ENCODE data around the gene KISS1. TPM values are rescaled to one million over a fixed set of nuclear protein-coding genes. Genes with fewer than 3 reads are reported as not detected.

Gene KISS1
- total RNA-seq, 1 experiment from 2014 or later = 3.1 TPM

DNA sequence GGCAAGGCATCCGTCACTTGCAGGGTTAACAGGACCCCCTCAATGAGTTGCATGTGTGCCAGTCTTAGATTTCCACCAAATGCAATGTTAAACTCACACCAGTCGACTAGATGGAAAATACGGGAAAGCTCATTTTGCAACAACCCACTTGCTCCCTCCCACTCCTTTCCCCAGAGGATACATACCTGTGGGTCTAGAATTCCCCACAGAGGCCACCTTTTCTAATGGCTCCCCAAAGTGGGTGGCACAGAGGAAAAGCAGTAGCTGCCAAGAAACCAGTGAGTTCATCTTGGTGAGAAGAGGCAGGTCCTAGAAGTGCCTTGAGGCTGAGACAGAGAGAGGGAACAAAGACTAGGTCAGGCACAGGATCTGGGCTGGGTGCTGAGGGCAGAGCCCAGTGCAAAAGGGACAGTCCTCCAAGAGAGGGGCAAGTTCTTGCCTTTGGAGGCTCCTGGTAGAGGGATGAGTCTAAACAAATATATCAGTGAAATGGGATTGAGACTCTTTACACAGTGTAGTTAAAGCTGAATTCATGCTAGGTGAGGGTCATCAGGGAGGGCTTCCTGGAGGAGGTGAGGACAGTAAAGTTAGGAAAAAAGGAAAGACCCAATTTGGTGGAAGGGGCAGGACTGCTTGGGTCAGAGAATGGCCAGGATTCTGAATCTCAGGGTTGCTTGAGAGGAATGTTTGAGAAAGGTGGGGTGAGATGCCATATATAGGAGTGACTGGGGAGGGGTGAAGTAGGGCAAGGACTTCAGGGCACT is 3.5 kb downstream of the KISS1 start:
- DNase-seq (ENCODE audit: low spot score) = no peak

DNA sequence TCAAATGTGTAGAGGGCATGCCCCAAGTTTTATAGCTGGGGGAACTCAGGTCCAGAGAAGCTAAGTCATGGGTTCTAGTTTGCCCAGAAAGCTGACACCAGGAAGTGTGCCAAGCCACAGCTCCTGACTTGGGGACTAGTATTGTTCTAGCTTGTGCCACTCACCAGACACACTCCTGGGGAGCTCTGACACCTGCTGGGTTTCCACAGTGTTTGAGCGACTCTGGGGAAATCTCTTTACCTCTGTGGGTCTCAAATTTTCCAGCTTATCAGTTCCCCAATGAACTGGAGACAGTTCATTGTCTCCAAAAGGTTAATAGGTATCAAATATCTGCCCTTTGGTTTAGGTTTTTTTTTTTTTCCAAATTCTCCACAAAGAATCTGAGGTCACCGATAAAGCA is 4.2 kb downstream of the KISS1 start:
- DNase-seq (ENCODE audit: low spot score) = no peak

- DNase-seq (ENCODE audit: low spot score) = no peak
Measured at GRCh38 chr1:204191456-204191855, 4.8 kb downstream of the KISS1 start.

DNA sequence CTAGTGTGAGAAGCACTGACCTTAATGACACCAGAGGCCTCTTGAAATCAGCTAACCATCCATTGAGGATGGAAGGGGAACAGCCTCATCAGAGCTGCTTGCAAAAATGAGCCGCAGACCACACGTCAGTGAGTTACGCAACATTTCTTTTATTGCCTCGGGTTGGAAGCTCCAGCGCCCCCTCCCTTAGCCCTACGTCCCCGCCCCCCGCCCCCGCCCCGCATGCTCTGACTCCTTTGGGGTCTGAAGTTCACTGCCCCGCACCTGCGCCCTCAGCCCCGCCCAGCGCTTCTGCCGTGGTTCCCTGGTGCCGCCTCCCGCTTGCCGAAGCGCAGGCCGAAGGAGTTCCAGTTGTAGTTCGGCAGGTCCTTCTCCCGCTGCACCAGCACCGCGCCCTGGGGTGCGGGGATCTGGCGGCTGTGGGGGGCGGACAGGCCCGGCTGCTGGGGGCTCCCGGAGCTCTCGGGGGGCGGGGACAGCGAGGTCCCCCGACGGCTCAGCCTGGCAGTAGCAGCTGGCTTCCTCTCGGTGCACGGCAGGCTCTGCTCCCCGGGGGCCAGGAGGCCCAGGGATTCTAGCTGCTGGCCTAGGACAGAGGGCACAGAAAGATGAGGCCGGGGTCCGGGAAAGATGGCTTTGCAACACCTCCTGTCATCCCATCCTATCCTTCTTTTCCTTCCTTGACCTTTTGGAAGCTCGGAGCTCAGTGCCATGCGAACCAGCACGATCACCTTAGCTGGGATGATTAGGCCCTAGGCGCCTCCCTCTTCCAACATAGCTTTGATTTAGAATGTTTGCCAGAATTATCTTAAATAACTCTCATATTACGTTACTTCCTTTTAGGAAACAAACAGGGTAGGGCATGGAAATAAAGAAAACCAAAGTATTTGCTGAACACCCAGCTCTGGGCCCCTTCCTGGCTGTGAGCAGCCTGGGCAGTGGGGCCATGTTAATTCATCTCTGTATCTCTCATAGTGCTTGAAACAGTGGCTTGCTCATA is 5.8 kb downstream of the KISS1 start:
- no peak for DNase-seq (ENCODE audit: low spot score)

GRCh38 chr1:204188959-204189639 is 7.2 kb downstream of the KISS1 start:
- DNase-seq (ENCODE audit: low spot score) = no peak

GRCh38 chr1:204186597-204186996 is 9.7 kb downstream of the KISS1 start:
- DNase-seq (ENCODE audit: low spot score) = no peak

DNA sequence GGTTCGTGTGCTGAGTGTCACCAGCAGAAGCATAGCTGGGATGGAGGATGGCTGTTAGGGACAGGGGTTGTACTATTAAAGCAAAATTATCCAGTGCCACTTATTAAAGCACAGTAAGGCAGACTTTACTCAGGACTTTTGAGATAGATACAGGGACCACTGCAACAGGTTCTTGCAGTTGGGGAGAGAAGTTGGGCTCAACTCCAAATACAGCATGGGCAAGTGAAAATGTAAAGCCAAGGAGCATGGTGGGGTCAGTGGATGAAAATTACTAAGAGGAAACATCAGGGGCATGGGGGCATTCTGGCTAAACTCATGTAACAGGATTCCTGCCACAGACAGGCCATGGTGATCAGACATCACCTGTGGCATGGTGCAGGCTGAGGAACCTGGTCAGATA is 15.2 kb downstream of the KISS1 start:
- no peak for DNase-seq (ENCODE audit: low spot score)

DNA sequence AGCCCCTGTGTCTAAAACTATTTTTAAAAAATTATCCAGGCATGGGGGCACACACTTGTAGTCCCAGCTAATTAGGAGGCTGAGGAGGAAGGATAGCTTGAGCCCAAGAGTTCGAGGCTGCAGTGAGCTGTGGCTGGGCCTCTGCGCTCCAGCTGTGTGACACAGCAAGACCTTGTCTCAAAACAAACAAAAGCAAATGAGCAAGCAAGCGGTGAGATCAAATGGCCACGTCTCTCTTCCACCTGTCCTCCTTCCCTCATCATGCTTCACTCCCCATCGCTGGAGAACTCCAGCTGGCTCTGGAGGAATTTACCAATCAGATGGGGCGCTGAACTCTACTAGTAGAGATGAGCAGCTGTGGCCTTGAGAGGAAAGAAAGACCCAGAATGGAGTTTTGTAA is 16.2 kb downstream of the KISS1 start:
- DNase-seq (ENCODE audit: low spot score) = no peak

DNA sequence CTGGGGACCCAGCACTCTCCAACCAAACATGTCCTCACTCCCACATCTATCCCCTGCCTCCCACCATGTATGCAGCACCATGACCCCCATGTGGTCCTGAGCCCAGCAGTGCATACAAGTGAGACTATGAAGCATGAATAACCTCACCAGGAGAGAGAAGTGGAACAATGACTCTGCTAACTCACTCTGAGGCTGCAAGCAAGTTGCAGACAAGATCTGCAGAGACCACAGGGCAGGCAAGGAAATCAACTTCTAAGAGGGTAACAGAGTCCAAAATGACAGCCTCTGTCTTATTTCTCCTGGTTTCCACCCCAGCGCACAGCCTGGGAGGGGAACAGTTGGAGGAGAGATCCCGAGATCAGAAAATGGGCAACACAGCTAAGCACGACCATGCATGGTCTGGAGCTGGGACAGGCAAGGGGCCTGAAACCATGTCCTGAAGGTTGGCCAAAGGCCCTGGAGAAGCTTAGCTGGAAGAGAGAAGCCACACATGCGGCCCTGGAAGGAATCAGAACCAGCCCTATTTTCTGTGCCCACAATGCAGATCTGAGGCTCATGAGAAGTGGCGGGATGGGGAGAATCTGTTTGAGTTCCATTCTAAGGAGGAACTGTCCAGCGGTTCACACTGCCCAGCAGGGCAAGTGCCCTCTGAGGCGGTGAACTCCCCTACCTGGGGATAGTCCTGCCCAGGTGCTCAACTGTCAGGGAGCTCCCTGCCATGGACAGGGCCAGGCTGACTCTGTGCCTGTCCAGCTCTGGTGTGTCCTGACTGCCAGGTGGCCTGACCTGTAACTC is 17.6 kb downstream of the KISS1 start:
- no peak for DNase-seq (ENCODE audit: low spot score)

DNA sequence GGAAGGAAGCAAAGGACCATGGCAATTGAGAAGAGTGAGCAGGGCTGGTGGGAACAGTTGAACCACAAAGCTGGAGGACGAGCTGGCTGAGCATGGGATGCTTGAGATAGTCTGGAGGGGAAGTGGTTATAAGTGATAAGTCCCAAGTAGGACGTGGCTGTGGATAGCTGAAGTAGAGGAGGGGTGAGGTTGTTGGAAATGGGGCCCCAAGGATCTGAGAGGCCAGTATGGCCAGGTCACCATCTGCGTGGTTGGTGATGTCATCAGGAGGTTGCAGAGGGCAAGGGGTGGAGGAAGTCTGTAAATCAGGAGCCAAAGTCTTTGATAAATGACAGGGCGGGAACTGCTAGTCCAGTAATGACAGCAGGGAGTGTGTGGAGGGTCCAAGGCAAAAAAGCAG is 19.2 kb downstream of the KISS1 start:
- DNase-seq (ENCODE audit: low spot score) = no peak

- no peak for DNase-seq (ENCODE audit: low spot score)
Measured at GRCh38 chr1:204176049-204176448, 20.2 kb downstream of the KISS1 start.

GRCh38 chr1:204174958-204175357 is 21.3 kb downstream of the KISS1 start:
- DNase-seq (ENCODE audit: low spot score) = peak; percentile 44

GRCh38 chr1:204172404-204173029 is 23.8 kb downstream of the KISS1 start:
- no peak for DNase-seq (ENCODE audit: low spot score)

DNA sequence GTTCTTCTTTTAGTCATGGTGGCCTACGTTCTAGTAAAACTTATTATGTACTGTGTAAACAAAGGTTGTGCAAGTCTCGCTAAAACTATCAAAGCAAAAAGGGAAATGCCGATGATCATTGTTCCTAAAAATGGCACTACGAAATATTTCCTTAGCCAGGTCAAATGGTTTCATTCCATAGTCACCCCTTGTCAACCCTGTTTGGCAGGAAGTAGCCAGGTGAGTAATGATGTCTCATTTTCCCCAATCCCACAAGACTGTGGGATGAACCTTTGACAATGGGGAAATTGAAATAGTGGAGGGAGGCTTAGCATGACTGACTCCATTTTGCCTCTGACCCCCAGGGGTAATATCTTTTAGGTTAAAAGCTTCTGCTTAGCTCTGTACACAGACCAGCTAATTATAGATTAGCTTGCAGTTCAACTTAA is 24.5 kb downstream of the KISS1 start:
- DNase-seq (ENCODE audit: low spot score) = peak; percentile 82

- DNase-seq (ENCODE audit: low spot score) = no peak
Measured at GRCh38 chr1:204170494-204171155, 25.7 kb downstream of the KISS1 start.

DNA sequence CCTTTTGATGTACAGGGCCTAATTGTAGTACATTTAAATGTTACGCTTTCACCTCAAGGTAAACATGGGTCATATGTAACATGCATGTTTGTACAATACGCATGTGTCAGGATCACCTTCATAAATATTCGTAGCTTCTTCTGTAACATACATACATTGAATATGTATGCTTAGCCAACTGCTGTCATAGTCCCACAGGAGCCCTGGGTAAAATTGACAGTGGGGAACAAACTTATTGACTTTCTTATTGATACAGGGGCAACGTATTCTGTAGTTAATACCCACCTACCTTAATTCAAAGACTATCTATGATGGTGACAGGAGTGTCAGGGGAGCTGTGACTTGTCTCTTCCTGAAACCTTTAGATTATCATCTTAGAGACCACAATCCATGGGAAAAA is 26.4 kb downstream of the KISS1 start:
- no peak for DNase-seq (ENCODE audit: low spot score)

- no peak for DNase-seq (ENCODE audit: low spot score)
Measured at GRCh38 chr1:204167730-204168129, 28.6 kb downstream of the KISS1 start.

DNA sequence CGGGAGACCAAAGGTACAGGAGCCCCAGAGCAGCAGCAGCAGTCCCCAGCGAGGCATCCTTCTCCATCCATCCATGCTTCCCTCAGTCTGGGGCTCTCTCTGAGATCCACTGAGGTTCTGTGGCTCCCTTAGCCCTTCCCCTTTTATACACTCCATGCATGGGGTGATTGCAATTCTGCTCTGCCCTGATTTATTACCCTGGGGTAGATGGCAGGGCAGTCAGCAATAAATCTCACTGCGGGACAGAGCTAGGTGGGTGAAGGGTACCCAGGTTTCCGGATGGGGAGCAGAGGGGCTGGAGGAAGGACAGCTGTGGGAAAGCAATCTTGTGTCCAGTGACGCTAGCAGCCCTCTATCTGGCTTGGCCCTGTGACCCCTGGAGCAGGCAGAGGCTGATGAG is 30.1 kb downstream of the KISS1 start, which contains the start of gene REN:
REN (minus strand) TSS at position 119 of the 400 bp plus-strand sequence; CDS start at position 75, 44 bp downstream.
- no peak for DNase-seq (ENCODE audit: low spot score)

GRCh38 chr1:204162494-204163074 is 33.7 kb downstream of the KISS1 start:
- DNase-seq (ENCODE audit: low spot score) = peak; percentile 95

All from HT-29 (cell line).